OCI-LY7 (cell line): ENCODE measurements around the gene RNF19B.

Experiments used
- EZH2phosphoT487 ChIP-seq: fragments of 200-600 bp; sonication (generic); IDR thresholded peaks from 2 replicates; pipeline ENCODE4 v1.6.1; 2018; ENCODE audit warnings: low read depth, borderline replicate concordance, mild to moderate bottlenecking, mixed run types, antibody characterized with exemption, low read length, moderate library complexity, mixed read lengths
- TF ChIP-seq, protein P1 (sequence below): fragments of 200-600 bp; sonication (generic); conservative IDR thresholded peaks from 2 replicates; pipeline ENCODE4 v1.5.1; 2014; ENCODE audit warnings: mild to moderate bottlenecking, antibody characterized with exemption, low read length, moderate library complexity, mixed read lengths

DNA sequence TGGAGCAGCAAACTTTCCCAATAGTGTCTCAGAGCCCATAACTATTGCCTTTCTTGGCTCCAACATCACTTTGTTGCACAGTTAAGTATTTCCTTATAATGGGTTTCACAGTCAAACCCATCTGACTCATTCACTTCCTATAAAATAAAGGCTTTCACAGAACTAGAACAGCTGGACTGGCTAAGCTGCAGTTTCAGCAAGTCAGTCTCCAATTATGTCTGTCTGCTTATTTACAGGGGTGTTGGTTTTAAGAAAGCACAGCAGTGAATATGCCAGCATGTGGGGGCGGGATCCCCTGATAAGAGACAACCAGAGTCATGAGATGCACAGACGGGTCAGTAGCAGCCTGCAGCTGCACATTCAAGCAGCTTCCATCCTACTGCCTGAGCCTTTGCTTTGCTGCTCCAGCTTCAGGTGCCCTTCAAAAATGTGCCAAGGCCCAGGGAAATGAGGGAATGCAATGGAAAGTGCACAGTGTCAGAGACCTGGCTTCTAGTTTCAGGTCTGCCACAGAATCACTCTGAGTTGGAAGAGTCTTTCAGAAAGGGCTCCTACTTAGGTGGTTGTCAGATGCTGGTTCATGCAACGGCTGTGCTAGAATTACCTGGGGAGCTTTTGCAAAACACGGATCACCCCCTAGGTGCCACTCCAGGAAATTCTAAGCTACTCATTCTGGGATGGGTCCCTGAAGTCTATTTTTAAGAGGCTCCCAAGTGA is 24.8 kb downstream of the RNF19B start:
- TF ChIP-seq, protein P1, sequence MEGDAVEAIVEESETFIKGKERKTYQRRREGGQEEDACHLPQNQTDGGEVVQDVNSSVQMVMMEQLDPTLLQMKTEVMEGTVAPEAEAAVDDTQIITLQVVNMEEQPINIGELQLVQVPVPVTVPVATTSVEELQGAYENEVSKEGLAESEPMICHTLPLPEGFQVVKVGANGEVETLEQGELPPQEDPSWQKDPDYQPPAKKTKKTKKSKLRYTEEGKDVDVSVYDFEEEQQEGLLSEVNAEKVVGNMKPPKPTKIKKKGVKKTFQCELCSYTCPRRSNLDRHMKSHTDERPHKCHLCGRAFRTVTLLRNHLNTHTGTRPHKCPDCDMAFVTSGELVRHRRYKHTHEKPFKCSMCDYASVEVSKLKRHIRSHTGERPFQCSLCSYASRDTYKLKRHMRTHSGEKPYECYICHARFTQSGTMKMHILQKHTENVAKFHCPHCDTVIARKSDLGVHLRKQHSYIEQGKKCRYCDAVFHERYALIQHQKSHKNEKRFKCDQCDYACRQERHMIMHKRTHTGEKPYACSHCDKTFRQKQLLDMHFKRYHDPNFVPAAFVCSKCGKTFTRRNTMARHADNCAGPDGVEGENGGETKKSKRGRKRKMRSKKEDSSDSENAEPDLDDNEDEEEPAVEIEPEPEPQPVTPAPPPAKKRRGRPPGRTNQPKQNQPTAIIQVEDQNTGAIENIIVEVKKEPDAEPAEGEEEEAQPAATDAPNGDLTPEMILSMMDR, result no peak
- no peak for TF ChIP-seq EZH2phosphoT487
